DMS79 treated with DMSO at 0.1 percent for 48 hours (cell line): Measurements from ENCODE around the gene NMD3.
A peak's percentile ranks its signal among the peaks of the same experiment; 100 is the strongest.

ENCODE experiments used
- DNase-seq: peaks from one replicate; lab custom pipeline; 2025; lab: John Stamatoyannopoulos, UW

NMD3 gene

GRCh38 chr3:161284989-161285388, 63.9 kb downstream of the NMD3 start:
- DNase-seq, result no peak

DNA sequence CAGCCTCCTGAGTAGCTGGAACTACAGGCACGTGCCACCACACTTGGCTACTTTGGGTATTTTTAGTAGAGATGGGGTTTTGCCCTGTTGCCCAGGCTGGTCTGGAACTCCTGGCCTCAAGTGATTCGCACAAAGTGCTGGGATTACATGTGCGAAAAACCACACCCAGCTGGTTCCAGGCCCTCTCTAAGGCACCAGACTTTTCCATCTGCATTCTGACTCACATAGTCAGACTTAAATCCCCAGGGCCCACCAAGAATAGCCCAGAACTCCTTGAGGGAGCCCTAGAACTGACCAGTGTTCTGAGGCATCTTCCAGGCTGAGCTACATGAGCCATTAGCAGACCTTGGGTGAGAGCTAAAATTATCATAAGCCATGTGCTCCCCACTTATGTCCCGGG, 68.1 kb downstream of the NMD3 start:
- no peak for DNase-seq

GRCh38 chr3:161291191-161291901, 70.2 kb downstream of the NMD3 start:
- DNase-seq, result peak; percentile 95

DNA sequence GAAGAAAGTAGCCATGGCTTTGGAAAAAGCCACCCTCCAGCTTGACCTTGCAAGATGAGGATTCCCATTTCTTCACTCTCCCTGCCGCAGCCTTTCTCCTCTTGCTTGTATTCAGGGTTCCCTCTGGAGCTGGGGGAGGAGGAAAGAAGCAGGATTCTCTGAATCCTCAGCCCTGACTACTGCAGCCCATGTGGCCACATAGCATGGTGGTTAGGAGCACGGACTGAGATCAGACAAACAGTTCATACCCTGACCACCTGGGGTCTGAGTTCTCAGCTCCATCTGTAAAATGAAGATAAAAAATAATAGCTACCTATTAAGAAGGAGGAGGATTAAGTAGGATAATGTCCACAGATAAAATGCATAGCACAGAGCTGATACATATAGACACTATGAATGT, 72.3 kb downstream of the NMD3 start:
- DNase-seq, result no peak

GRCh38 chr3:161295325-161295724, 74.2 kb downstream of the NMD3 start:
- DNase-seq, result peak; percentile 6

DNA sequence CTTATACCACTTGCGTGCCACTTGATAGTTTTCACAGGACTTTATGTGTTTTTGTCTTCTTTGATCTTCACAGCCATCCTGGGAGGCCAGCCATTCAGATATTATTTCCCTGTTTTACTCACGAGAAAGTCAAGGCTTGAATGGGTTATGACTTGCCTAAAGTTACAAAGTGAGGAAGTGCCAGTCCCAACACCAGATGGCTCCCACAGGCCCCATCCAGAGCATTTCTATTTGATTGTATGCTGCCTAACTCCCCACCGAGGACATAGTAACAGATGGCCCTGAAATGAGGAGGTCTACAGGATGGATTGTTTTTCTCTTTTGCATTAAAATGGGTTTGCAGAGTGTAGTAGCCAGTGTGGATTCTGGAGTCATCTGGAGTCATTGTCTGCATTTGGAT, 75.7 kb downstream of the NMD3 start:
- no peak for DNase-seq
